MCF 10A (cell line): ENCODE measurements around the gene RTBDN. TPM values are rescaled to one million over a fixed set of nuclear protein-coding genes. Genes with fewer than 3 reads are reported as not detected.
A peak's percentile ranks its signal among the peaks of the same experiment; 100 is the strongest.
"Not testable (repeated sequence)": the region's sequence is repeated elsewhere in the genome, so short reads cannot be mapped to it uniquely, and the experiment has no call there.

Experiments
- BruUV-seq: library from RNA; stranded (reverse); fragments of 400-500 nt; replicated peaks from 2 replicates; lab custom pipeline; 2021; lab: Mats Ljungman, UMichigan
- CTCF ChIA-PET: fragments of 300-600 bp; sonication (Branson Sonifier 250); formaldehyde crosslinking; extraction: SDS; loops from one replicate; lab custom pipeline; 2021; ENCODE audit warnings: antibody characterized with exemption, inconsistent platforms; lab: Yijun Ruan, JAX
- POLR2A ChIA-PET: fragments of 300-600, 350-650 bp; sonication (Branson Sonifier 250); formaldehyde crosslinking; extraction: SDS; loops from one replicate; lab custom pipeline; 2020; ENCODE audit warnings: antibody characterized with exemption, inconsistent platforms; lab: Yijun Ruan, JAX
- DNase-seq: peaks from one replicate; pipeline ENCODE4 v3.0.0-alpha.2; 2018; ENCODE audit not compliant: unreplicated experiment
- H3K27ac Mint-ChIP-seq: one replicate; pipeline ENCODE4 v1.8.0; 2022; ENCODE audit warnings: mild to moderate bottlenecking, low read depth, mixed read lengths; ENCODE audit not compliant: unreplicated experiment
- H3K27me3 Mint-ChIP-seq: one replicate; pipeline ENCODE4 v1.8.0; 2022; ENCODE audit warnings: mixed read lengths; ENCODE audit not compliant: insufficient read depth, unreplicated experiment
- H3K36me3 Mint-ChIP-seq: one replicate; pipeline ENCODE4 v1.8.0; 2022; ENCODE audit warnings: mild to moderate bottlenecking, moderate library complexity, mixed read lengths; ENCODE audit not compliant: insufficient read depth, unreplicated experiment
- H3K4me1 Mint-ChIP-seq: one replicate; pipeline ENCODE4 v1.8.0; 2022; ENCODE audit warnings: mixed read lengths; ENCODE audit not compliant: insufficient read depth, unreplicated experiment
- H3K4me3 Mint-ChIP-seq: one replicate; pipeline ENCODE4 v1.8.0; 2022; ENCODE audit warnings: mild to moderate bottlenecking, moderate library complexity, mixed read lengths; ENCODE audit not compliant: unreplicated experiment
- H3K9me3 Mint-ChIP-seq: one replicate; pipeline ENCODE4 v1.8.0; 2022; ENCODE audit warnings: mixed read lengths; ENCODE audit not compliant: unreplicated experiment
- CTCF ChIP-seq: fragments of 200-600 bp; IDR thresholded peaks from one replicate; pipeline ENCODE4 v1.8.0; 2022; ENCODE audit warnings: antibody characterized with exemption, mild to moderate bottlenecking; ENCODE audit not compliant: unreplicated experiment
- intact Hi-C: fragments of 100-400 bp; cut with micrococcal nuclease; formaldehyde crosslinking; loops from 2 replicates; pipeline ENCODE4 v1.14.1; 2022
- total RNA-seq: library from RNA; stranded (reverse); gene quantifications from 2 replicates; pipeline ENCODE4 v1.2.3, GENCODE V29; 2022

Gene RTBDN
- total RNA-seq, 1 experiment from 2014 or later = not detected

DNA sequence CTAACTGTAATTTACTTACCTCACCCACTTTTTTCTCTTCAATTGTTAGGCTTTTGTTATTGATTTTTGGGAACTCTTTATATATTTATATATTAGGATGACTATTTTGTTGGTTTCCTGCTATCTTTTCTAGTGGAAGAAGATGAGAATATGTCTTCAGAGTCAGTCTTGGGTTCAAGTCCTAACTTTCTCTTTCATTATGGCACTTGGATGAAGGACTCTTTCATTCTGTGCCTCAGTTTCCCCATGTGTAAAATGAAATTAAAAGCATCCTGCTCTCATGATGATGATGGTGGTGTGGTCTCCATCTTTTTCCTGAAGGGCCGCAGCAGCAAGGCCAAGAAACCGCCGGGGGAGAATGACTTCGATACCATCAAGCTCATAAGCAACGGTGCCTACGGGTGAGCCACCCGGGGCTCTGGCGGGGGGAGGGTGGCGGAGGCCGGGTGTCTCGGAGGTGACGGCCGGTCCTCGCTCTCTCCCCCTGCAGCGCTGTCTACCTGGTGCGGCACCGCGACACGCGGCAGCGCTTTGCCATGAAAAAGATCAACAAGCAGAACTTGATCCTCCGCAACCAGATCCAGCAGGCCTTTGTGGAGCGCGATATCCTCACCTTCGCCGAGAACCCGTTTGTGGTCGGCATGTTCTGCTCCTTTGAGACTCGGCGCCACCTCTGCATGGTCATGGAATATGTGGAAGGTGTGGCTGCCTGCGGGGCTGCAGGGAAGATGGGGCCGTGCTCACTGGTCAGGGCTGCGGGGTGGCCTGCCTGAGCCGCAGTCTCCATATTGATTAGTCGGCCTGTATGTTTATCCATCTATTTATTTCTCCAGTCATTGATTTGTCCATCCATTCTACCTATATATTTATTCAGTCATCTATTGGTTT, 23.9 kb upstream of the RTBDN start:
- H3K4me1 Mint-ChIP-seq = no peaks in the 10 kb centered on the region
- TF ChIP-seq CTCF = no peak
- ChIA-PET CTCF (interaction anchor here (0.6 kb wide), 1 partner anchor 141 kb away, joined by 3 read pairs; no protein-coding TSS in a partner anchor), POLR2A (no interaction called here)
- DNase-seq = no peak
- H3K36me3 Mint-ChIP-seq = no peaks in the 10 kb centered on the region
- H3K27me3 Mint-ChIP-seq = no peaks in the 10 kb centered on the region
- no TSS peak for BruUV-seq
- no peak overlapping the region for H3K27ac Mint-ChIP-seq
- intact Hi-C loops = no loop called here
- no peaks in the 10 kb centered on the region for H3K9me3 Mint-ChIP-seq
- no peak overlapping the region for H3K4me3 Mint-ChIP-seq

- POLR2A ChIA-PET = no interaction called here
- Mint-ChIP-seq H3K27ac (no peak overlapping the region), H3K36me3 (no peaks in the 10 kb centered on the region), H3K4me3 (no peak overlapping the region), H3K9me3 (no peaks in the 10 kb centered on the region), H3K4me1 (no peaks in the 10 kb centered on the region), H3K27me3 (no peaks in the 10 kb centered on the region)
- intact Hi-C loops = no loop called here
- BruUV-seq = no TSS peak
- CTCF ChIA-PET = interaction anchor here (0.6 to 1.3 kb wide), 4 partner anchors 9 to 172 kb away, joined by 3 to 5 read pairs (median 4); no protein-coding TSS in a partner anchor
- DNase-seq = no peak
- no peak for TF ChIP-seq CTCF
These were observed 22.3 kb upstream of the RTBDN start for GRCh38 chr19:12856653-12857052.

DNA sequence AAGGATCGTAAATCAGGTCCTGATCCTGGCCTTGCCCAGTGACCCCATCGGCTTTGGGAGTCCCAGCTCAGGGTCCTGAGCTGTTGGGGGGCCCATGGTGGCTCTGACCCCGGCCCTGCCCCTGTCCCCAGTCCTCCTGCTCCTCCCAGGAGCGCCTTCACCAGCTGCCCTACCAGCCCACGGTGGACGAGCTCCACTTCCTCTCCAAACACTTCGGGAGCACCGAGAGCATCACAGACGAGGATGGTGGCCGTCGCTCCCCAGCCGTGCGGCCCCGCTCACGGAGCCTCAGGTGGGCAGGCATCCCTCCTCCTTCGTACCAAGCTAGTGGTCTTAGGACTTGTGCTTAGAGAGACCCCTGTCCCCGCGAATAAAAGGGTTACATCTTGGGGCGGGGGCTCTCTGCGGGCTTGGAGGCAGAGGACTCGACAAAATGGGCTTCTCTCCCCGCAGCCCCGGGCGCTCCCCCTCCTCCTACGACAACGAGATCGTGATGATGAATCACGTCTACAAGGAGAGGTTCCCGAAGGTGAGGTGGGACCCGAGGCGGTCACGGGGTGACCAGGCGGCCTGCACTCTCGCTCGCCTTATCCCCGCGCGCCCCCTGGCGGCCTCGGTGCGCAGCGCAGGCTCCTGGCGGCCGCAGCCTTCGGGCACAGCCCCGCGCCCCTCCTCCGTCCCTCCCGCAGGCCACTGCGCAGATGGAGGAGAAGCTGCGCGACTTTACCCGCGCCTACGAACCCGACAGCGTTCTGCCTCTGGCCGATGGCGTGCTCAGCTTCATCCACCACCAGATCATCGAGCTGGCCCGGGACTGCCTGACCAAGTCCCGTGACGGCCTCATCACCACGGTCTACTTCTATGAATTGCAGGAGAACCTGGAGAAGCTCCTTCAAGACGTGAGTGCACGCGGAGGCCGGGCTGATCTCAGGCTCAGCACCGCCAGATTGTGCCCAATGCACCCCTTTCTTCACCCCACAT, 13.1 kb upstream of the RTBDN start:
- POLR2A ChIA-PET = interaction anchor here (0.5 to 2.9 kb wide), 10 partner anchors 9 to 125 kb away, joined by 3 to 17 read pairs (median 5); partner anchors contain the start of genes DNASE2, JUNB and RNASEH2A
- Mint-ChIP-seq H3K27me3 (no peaks in the 10 kb centered on the region), H3K9me3 (no peaks in the 10 kb centered on the region), H3K36me3 (no peaks in the 10 kb centered on the region), H3K4me1 (peaks cover 5% of the 10 kb centered on the region), H3K27ac (no peak overlapping the region), H3K4me3 (peak overlapping the region; percentile 57)
- BruUV-seq = no TSS peak
- intact Hi-C loops = loop anchor here (1.0 to 5.0 kb wide), 5 partner anchors 51 to 283 kb away; partner anchors contain the start of gene HOOK2
- peak; percentile 85 for DNase-seq
- CTCF ChIA-PET = interaction anchor here (0.5 to 4.5 kb wide), 77 partner anchors 10 to 492 kb away, joined by 3 to 54 read pairs (median 4); partner anchors contain the start of genes DNASE2, GCDH, GET3 and PRDX2
- peak; percentile 99 for TF ChIP-seq CTCF

DNA sequence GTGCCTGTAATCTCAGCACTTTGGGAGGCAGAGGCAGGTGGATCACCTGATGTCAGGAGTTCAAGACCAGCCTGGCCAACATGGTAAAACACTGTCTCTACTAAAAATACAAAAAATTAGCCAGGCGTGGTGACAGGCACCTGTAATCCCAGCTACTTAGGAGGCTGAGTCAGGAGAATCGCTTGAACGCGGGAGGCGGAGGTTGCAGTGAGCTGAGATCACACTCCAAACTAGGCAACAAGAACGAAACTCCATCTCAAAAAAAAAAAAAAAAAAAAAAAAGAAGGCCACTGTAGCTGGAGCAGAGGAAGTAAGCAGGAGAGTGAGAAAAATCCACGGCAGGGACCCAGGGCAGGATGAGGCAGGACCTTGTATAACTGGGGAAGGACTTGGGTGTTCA, 12.2 kb upstream of the RTBDN start:
- H3K27me3 Mint-ChIP-seq, BruUV-seq, DNase-seq, H3K4me1 Mint-ChIP-seq, H3K36me3 Mint-ChIP-seq, H3K4me3 Mint-ChIP-seq, H3K27ac Mint-ChIP-seq, H3K9me3 Mint-ChIP-seq: not testable (repeated sequence)
- ChIA-PET POLR2A (interaction anchor here (0.5 to 2.9 kb wide), 5 partner anchors 8 to 124 kb away, joined by 3 to 17 read pairs (median 5); partner anchors contain the start of genes DNASE2 and JUNB), CTCF (interaction anchor here (0.6 to 4.5 kb wide), 37 partner anchors 10 to 396 kb away, joined by 3 to 54 read pairs (median 7); partner anchors contain the start of genes DNASE2, GET3, PRDX2 and RNASEH2A)
- intact Hi-C loops = loop anchor here (1.0 to 5.0 kb wide), 5 partner anchors 50 to 282 kb away; partner anchors contain the start of gene HOOK2
